Upper lobe of left lung (tissue), 6 donors: Measurements from ENCODE around the gene PCARE. TPM values are rescaled to one million over a fixed set of nuclear protein-coding genes. Genes with fewer than 3 reads are reported as not detected.
A peak's percentile ranks its signal among the peaks of the same experiment; 100 is the strongest.

Experiments used
- ATAC-seq, 2 donors: fragments of 200-7000 bp; cut with Tn5 transposase; one replicate each; pipeline ENCODE4 v1.9.1; 2022; ENCODE audit warnings: mild to moderate bottlenecking in 2 of 2, moderate library complexity in 2 of 2; ENCODE audit not compliant: low FRiP score in 2 of 2
- DNase-seq, 2 donors: peaks; one replicate each; pipeline ENCODE4 v3.0.0-alpha.2; 2019 to 2020
- H3K27ac ChIP-seq, 4 donors: fragments of 200-600 bp; sonication (generic); one replicate each; pipeline ENCODE4 v1.5.1; 2016 to 2019
- H3K27me3 ChIP-seq, 4 donors: fragments of 200-600 bp; sonication (generic); one replicate each; pipeline ENCODE4 v1.5.1; 2017 to 2019
- H3K36me3 ChIP-seq, 4 donors: fragments of 200-600 bp; sonication (generic); one replicate each; pipeline ENCODE4 v1.5.1; 2016 to 2019
- H3K4me1 ChIP-seq, 4 donors: fragments of 200-600 bp; sonication (generic); one replicate each; pipeline ENCODE4 v1.5.1; 2018 to 2019
- H3K4me3 ChIP-seq, 4 donors: fragments of 200-600 bp; sonication (generic); one replicate each; pipeline ENCODE4 v1.5.1; 2017 to 2019; ENCODE audit warnings: mild to moderate bottlenecking in 2 of 4, moderate library complexity in 1 of 4
- H3K9me3 ChIP-seq, 4 donors: fragments of 200-600 bp; sonication (generic); one replicate each; pipeline ENCODE4 v1.5.1; 2018 to 2019
- CTCF ChIP-seq, 6 experiments: fragments of 450-650 bp in 4 of 6; fragments of 200-600 bp in 2 of 6; sonication (generic) in 2 of 6; IDR thresholded peaks; one replicate each; pipeline ENCODE4 v1.5.1; 2016 to 2019; ENCODE audit warnings: antibody characterized with exemption in 6 of 6
- EP300 ChIP-seq, 4 donors: sonication (generic); formaldehyde crosslinking; IDR thresholded peaks; one replicate each; pipeline ENCODE4 v1.5.1; 2017; ENCODE audit warnings: antibody characterized with exemption in 4 of 4, control low read depth in 2 of 4
- POLR2A ChIP-seq, 4 donors: fragments of 450-650 bp; IDR thresholded peaks; one replicate each; pipeline ENCODE4 v1.5.1; 2016 to 2017; ENCODE audit warnings: antibody characterized with exemption in 4 of 4, mild to moderate bottlenecking in 2 of 4
- POLR2AphosphoS5 ChIP-seq, 2 donors: sonication (generic); formaldehyde crosslinking; IDR thresholded peaks; one replicate each; pipeline ENCODE4 v1.5.1; 2017; ENCODE audit warnings: antibody characterized with exemption in 2 of 2
- WGBS, 2 donors: methylation state at CpG; one replicate each; pipeline ENCODE4 v1.1.5; 2017 to 2018; 5-methylcytosine and 5-hydroxymethylcytosine counted together
- total RNA-seq, 6 donors: library from RNA; depleted of rRNA in 4 of 6; stranded (reverse); fragments of >200 nt in 4 of 6; gene quantifications; one replicate each; pipeline versions ENCODE4 v1.1.0 to v1.2.1, GENCODE V29; 2016 to 2021
- donor health status: DM: no; HTN: no; CAD: no; lungs with moderate emphysema.
- donor health status: DM: no; HTN: yes; CAD: no; lungs with severe emphysema.

Gene PCARE
- total RNA-seq, 6 donors from 2014 or later, result 0.15 to 0.71 (median 0.55) TPM; not detected in 2

GRCh38 chr2:29117636-29118303 lies 43.4 kb upstream of the PCARE start:
- no peak for TF ChIP-seq CTCF (IDR thresholded peaks at IDR 0.05)
- no peak for TF ChIP-seq POLR2A (IDR thresholded peaks at IDR 0.05)
- TF ChIP-seq POLR2AphosphoS5 (IDR thresholded peaks at IDR 0.05), result no peak
- TF ChIP-seq EP300 (IDR thresholded peaks at IDR 0.05), result peak in 1 of 4 donors; percentile 83
- DNase-seq (no peak), ATAC-seq (peak in 1 of 2 donors; percentile 39)
- WGBS, 2 donors, result 51 to 57% methylated on average over 2 of the region's 2 CpGs
- Histone ChIP-seq H3K36me3 (no peaks in the 10 kb centered on the region), H3K9me3 (no peaks in the 10 kb centered on the region), H3K27me3 (peaks cover 0 to 3% (median 0%) of the 10 kb centered on the region in 4 donors), H3K4me1 (peaks cover 19 to 53% (median 22%) of the 10 kb centered on the region in 4 donors), H3K4me3 (no peak overlapping the region), H3K27ac (peak overlapping the region; percentile 49 to 93 (median 75))

- Histone ChIP-seq H3K27me3 (peaks cover 0 to 3% (median 0%) of the 10 kb centered on the region in 4 donors), H3K4me3 (peak overlapping the region; percentile 55 to 75 (median 66)), H3K9me3 (no peaks in the 10 kb centered on the region), H3K4me1 (peaks cover 19 to 53% (median 23%) of the 10 kb centered on the region in 4 donors), H3K36me3 (no peaks in the 10 kb centered on the region), H3K27ac (peak overlapping the region; percentile 88 to 93 (median 88))
- WGBS, 2 donors, result 7 to 16% methylated on average over 13 to 38 of the region's 53 CpGs
- ATAC-seq (peak; percentile 20 to 53), DNase-seq (peak; percentile 88 to 89)
- peak; percentile 39 to 50 for TF ChIP-seq POLR2AphosphoS5 (IDR thresholded peaks at IDR 0.05)
- TF ChIP-seq CTCF (IDR thresholded peaks at IDR 0.05), result no peak
- no peak for TF ChIP-seq EP300 (IDR thresholded peaks at IDR 0.05)
- TF ChIP-seq POLR2A (IDR thresholded peaks at IDR 0.05), result peak in 3 of 4 donors; percentile 30 to 67 (median 32)
Measured at GRCh38 chr2:29115797-29116781, 41.8 kb upstream of the PCARE start.

GRCh38 chr2:29114946-29115609 lies 40.8 kb upstream of the PCARE start, which contains the start of gene CLIP4:
CLIP4 (plus strand) TSS chr2:29115415; CDS start chr2:29121389, 5,974 bp downstream.
- peak within 1 kb of the TSS; percentile 55 to 75 (median 66) for H3K4me3 ChIP-seq
- no peaks in the 10 kb centered on the region for H3K36me3 ChIP-seq
- 5 to 10% methylated on average over 13 to 33 of the region's 76 CpGs for WGBS, 2 donors
- no peaks in the 10 kb centered on the region for H3K9me3 ChIP-seq
- TF ChIP-seq POLR2A (IDR thresholded peaks at IDR 0.05) (peak in 3 of 4 donors; percentile 19 to 77 (median 35)), EP300 (IDR thresholded peaks at IDR 0.05) (no peak), CTCF (IDR thresholded peaks at IDR 0.05) (peak in 1 of 6 experiments; percentile 9), POLR2AphosphoS5 (IDR thresholded peaks at IDR 0.05) (peak in 1 of 2 donors; percentile 49)
- H3K27me3 ChIP-seq, result peaks cover 0 to 3% (median 0%) of the 10 kb centered on the region in 4 donors
- H3K27ac ChIP-seq, result peak within 1 kb of the TSS; percentile 88 to 93 (median 88)
- peak; percentile 39 to 87 for ATAC-seq
- H3K4me1 ChIP-seq, result peaks cover 19 to 53% (median 23%) of the 10 kb centered on the region in 4 donors
- peak; percentile 55 to 95 for DNase-seq

GRCh38 chr2:29114586-29114945 lies 40.2 kb upstream of the PCARE start:
- whole genome bisulfite sequencing, 2 donors, result 81 to 83% methylated on average over 9 to 10 of the region's 10 CpGs
- TF ChIP-seq POLR2A (IDR thresholded peaks at IDR 0.05) (no peak), POLR2AphosphoS5 (IDR thresholded peaks at IDR 0.05) (no peak), CTCF (IDR thresholded peaks at IDR 0.05) (no peak), EP300 (IDR thresholded peaks at IDR 0.05) (no peak)

More at GRCh38 chr2:29114586-29114945, 40.2 kb upstream of the PCARE start:
- Histone ChIP-seq H3K9me3 (no peaks in the 10 kb centered on the region), H3K27me3 (peaks cover 0 to 3% (median 0%) of the 10 kb centered on the region in 4 donors), H3K4me1 (peaks cover 19 to 53% (median 23%) of the 10 kb centered on the region in 4 donors), H3K36me3 (no peaks in the 10 kb centered on the region), H3K27ac (peak overlapping the region; percentile 81 to 93 (median 88)), H3K4me3 (peak overlapping the region in 3 of 4 donors; percentile 57 to 75 (median 74))
- DNase-seq (no peak), ATAC-seq (peak in 1 of 2 donors; percentile 1)
